ENCODE data around the gene SETBP1.

GRCh38 chr18:44937960-44938719 lies 257.5 kb downstream of the SETBP1 start:
- no peak for TF ChIP-seq POLR2A (IDR thresholded peaks at IDR 0.05)
- no peak for TF ChIP-seq CTCF (IDR thresholded peaks at IDR 0.05)
